ENCODE measurements around the gene ARID1B.

The ARID1B gene

DNA sequence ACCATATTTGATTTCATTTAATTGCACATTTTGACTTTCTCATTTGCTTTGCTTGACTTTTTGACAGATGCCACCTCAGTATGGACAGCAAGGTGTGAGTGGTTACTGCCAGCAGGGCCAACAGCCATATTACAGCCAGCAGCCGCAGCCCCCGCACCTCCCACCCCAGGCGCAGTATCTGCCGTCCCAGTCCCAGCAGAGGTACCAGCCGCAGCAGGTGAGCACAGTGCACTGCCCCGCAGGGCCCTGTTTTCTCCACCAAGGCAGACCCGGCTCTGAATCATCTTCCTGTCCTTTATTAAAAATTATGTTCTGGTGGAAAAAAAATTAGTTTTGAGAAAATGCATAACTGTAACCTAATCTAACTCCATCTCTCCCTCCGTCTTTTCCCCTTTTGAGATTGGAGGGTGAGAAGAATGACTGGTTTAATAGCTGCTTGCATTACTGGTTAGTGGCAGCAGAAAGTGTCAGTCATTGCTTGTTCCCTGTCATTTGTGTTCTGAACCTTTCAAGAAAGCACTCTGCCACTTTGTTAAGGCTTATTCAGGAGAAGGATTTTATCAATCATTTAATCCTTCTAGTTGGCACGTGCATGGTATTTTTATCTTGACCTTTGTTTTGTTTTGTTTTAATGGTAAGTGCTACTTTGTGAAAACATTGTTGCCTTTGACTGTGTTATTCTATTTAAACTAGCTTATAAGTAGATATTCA lies 124.3 kb downstream of the ARID1B start:
- DNase-seq (ENCODE audit: low read depth in 3 of 3, low spot score in 1 of 3): no peak

- no peak for DNase-seq (ENCODE audit: low read depth in 3 of 3, low spot score in 1 of 3)
These were observed 125.6 kb downstream of the ARID1B start for GRCh38 chr6:156902782-156903181.

- DNase-seq (ENCODE audit: low read depth in 3 of 3, low spot score in 1 of 3): no peak
These were observed 127.2 kb downstream of the ARID1B start for GRCh38 chr6:156904176-156904967.

- DNase-seq (ENCODE audit: low read depth in 3 of 3, low spot score in 1 of 3): no peak
These were observed 128.6 kb downstream of the ARID1B start for GRCh38 chr6:156905801-156906200.

- no peak for DNase-seq (ENCODE audit: low read depth in 3 of 3, low spot score in 1 of 3)
These were observed 129.3 kb downstream of the ARID1B start for GRCh38 chr6:156906451-156906850.

GRCh38 chr6:156909212-156910010 lies 132.2 kb downstream of the ARID1B start:
- no peak for DNase-seq (ENCODE audit: low read depth in 3 of 3, low spot score in 1 of 3)

GRCh38 chr6:156910011-156910334 lies 132.8 kb downstream of the ARID1B start:
- DNase-seq (ENCODE audit: low read depth in 3 of 3, low spot score in 1 of 3): no peak

DNA sequence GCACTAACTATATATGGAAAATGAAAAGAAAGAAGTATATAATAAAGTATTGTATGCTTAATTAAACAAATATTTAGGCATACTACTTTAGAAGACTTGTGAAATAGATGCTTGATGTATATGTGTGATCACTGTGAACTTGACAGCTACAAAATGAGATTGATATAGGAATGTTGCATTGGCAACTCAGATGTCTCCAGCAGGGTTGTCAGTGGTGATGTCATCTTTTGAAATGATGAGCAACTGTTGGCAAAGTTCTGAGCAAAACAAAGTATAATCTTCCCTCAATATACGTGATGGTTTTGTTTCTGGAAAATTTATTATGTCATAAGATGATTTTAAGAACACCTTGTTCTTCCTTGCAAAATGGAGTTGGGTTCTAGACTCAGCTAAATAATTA lies 133.8 kb downstream of the ARID1B start:
- no peak for DNase-seq (ENCODE audit: low read depth in 3 of 3, low spot score in 1 of 3)

DNA sequence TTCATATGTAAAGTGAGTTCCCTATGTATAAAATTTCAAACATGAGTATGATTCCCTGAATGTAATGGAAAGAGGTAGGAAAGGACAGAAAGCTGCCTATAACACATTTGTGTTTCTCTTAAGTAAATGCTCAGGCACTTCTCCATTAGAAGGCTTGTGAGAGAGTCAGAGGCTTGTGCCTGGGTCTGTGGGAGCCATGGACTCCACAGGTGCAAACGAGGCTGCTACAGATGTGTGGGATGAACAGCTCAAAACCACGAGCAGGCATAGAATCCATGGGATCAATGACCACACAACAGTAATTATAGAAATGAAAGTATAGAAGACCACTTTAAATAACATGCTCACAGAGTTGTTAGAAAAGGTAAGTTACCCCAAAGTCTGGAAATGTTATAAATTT lies 134.4 kb downstream of the ARID1B start:
- DNase-seq (ENCODE audit: low read depth in 3 of 3, low spot score in 1 of 3): no peak

DNA sequence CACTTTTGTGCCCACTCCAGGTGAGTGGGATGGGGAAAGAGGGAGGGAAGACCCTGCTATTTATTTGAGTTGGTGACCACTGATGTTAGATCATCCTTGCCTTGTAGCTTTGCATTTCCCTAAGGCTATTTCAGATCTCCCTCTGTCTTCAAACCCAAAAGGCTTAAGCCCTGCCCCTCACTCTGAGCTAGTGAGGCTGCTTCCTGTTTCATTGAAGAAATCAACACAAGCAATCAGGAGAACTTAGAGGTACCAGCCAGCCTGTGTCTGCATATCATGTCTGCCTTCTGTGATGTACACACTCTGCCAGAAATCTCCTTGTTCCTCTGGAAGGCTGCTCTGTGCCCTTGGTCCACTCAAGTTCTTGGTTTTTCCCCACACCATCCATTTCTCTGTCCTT lies 135.3 kb downstream of the ARID1B start:
- no peak for DNase-seq (ENCODE audit: low read depth in 3 of 3, low spot score in 1 of 3)

DNA sequence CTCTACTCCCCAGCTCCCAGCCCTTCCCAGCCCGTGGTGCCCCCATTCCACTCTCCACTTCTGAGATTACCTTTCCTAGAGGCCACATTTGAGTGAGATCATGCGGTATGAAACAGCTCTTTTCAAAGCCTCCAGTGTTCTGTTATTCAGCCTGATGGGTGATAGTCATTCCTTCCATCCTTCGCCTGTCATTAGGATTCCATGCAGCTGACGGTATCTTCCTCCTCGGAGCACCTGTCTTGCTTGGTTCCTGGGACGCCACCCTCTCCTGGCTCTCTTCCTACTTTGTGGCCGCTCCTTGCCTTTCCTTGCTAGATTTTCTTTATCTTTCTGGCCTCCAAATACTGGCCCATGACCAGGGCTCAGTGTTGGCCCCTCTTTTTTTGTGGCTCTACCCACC lies 137.0 kb downstream of the ARID1B start:
- DNase-seq (ENCODE audit: low read depth in 3 of 3, low spot score in 1 of 3): no peak

GRCh38 chr6:156916130-156916801 lies 139.1 kb downstream of the ARID1B start:
- no peak for DNase-seq (ENCODE audit: low read depth in 3 of 3, low spot score in 1 of 3)

- no peak for DNase-seq (ENCODE audit: low read depth in 3 of 3, low spot score in 1 of 3)
These were observed 140.0 kb downstream of the ARID1B start for GRCh38 chr6:156917213-156917612.

GRCh38 chr6:156918647-156919046 lies 141.5 kb downstream of the ARID1B start:
- DNase-seq (ENCODE audit: low read depth in 3 of 3, low spot score in 1 of 3): no peak

DNA sequence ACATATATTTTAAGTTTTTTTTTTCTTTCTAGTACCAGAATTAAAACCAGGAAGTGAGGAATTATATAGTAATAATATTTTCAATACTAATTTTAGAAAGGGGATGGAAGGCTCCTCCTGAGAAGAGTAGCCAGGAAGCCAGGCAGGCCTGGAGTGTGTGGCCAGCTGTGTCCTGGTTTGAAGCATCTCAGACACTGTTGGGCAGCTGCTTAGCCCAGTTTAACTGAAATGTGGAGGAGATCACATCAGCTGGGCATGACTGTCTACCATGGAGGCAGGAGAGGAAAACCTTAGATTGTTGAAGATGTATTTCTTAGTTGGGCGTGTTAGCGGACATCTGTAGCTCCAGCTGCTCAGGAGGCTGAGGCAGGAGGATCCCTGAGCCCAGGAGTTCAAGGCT lies 142.2 kb downstream of the ARID1B start:
- DNase-seq (ENCODE audit: low read depth in 3 of 3, low spot score in 1 of 3): no peak

DNA sequence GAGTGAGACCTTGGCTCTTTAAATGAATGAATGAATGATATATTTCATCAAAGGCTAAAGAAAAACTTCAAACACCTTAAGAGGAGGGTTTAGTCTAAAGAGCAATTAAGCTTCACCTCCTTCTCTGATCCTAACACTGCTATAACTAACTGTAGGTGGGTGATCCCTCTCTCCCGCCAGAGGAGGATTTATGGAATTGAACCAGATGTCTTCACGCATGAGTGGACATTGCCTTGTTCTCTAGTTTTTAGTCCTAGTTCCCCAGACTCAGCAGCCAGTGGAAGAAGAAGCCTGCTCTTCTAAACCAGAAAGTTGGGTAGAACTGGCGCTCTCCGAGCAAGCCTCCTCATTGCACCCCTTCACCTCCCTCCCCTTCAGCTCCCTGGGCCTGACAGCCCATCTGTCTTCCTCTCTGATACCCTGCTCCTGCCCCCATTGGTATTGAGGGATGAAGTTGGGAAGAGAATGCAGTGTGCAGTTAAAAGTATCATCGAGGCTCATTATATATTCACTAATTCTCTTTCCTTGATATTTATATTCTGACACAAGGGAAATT lies 142.7 kb downstream of the ARID1B start:
- DNase-seq (ENCODE audit: low read depth in 3 of 3, low spot score in 1 of 3): no peak

GRCh38 chr6:156924246-156924645 lies 147.1 kb downstream of the ARID1B start:
- DNase-seq (ENCODE audit: low read depth in 3 of 3, low spot score in 1 of 3): no peak

DNA sequence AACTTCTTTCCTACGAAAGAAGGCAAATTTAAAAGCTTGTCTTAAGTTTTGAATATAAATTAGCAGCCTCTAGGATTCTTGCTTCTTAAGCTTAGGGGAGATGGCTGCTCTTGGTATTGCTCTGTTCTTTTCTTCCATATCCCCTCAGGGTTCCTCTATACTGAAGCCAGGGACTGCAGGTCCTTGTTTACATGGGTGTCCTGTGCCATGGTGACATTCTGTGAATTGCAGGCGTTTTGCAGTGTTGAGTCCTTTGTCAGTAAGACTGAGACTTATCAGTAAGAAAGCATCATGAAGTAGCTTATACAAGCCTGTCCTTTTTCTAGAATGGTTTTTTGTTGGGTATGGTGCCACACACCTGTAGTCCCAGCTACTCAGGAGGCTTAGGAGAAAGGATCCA lies 147.8 kb downstream of the ARID1B start:
- no peak for DNase-seq (ENCODE audit: low read depth in 3 of 3, low spot score in 1 of 3)

DNA sequence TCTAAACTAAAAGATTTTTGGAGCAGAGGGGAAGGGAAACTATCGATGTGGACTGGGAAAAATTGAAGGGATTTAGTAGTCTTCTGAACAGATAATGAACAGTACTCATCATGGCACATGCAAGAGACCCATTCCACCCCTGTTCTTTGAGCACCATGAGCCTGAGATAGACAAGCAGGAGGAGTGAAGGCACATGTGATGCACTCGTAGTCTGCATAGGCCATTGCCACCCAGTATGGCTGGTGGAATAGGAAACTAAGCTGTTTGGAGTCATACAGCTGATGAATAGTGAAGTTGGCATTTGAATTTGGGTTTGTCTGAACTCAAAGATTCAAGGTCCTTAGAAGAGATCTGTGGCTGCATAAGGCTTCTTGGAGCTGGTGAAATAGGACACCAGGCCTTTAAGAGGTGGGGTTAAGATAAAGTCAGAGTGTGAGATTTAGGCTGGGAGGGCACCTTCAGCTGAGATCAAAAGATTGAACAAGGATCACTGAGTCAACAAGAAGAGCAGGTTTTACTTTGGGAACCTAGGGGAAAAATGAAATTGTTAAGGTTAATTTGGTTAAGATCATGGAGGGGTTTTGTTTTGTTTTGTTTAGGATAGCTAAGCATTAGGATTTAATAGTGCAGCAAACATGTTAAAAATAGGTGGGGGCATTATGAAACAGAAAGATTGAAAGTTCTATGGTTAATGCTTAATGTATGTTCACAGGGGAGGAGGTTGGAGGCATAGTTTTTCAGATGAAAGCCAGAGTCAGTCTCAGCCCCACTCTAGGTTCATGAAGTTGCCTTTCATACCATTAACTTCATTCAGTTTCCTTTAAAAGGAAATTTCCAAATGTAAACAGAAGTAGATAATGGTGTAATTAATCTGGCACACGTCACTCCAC lies 148.8 kb downstream of the ARID1B start:
- no peak for DNase-seq (ENCODE audit: low read depth in 3 of 3, low spot score in 1 of 3)

DNA sequence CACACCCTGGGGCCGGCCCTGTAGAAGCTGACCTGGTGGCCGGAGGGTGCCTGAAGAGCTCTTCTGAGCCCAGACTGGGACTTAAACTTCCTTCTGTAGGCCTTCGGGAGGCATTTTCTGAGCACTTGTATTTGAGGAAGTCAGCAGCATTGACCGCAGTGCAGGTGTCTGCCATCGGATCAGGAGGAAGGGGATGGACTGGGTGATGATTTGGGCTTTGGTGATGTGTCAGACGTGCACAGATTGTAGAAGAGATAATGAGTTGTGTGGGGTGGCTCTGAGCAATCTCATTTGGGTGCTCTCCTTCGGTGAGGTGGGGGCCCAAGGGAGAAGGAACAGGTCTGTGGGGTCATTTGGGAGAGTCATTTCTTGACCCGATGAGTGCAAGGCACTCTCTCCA lies 150.9 kb downstream of the ARID1B start:
- no peak for DNase-seq (ENCODE audit: low read depth in 3 of 3, low spot score in 1 of 3)
